Fibroblast of pulmonary artery (primary cell): ENCODE data around the gene FHIT.

ENCODE experiments used
- DNase-seq: peaks from one replicate; pipeline ENCODE4 v3.0.0-alpha.2; 2010; ENCODE audit warnings: low read depth
- H3K4me3 ChIP-seq: replicated peaks from 2 replicates; pipeline ENCODE4 v1.5.1; 2011; ENCODE audit warnings: low read depth, mild to moderate bottlenecking, control low read depth, low read length, moderate library complexity
- TF ChIP-seq, protein P1 (sequence below): IDR thresholded peaks from 2 replicates; pipeline ENCODE4 v1.5.1; 2011; ENCODE audit warnings: mild to moderate bottlenecking, control low read depth, low read length, inconsistent platforms; ENCODE audit errors: missing control alignments

Gene FHIT

GRCh38 chr3:61283876-61284275 is 32.6 kb upstream of the FHIT start:
- TF ChIP-seq, protein P1, sequence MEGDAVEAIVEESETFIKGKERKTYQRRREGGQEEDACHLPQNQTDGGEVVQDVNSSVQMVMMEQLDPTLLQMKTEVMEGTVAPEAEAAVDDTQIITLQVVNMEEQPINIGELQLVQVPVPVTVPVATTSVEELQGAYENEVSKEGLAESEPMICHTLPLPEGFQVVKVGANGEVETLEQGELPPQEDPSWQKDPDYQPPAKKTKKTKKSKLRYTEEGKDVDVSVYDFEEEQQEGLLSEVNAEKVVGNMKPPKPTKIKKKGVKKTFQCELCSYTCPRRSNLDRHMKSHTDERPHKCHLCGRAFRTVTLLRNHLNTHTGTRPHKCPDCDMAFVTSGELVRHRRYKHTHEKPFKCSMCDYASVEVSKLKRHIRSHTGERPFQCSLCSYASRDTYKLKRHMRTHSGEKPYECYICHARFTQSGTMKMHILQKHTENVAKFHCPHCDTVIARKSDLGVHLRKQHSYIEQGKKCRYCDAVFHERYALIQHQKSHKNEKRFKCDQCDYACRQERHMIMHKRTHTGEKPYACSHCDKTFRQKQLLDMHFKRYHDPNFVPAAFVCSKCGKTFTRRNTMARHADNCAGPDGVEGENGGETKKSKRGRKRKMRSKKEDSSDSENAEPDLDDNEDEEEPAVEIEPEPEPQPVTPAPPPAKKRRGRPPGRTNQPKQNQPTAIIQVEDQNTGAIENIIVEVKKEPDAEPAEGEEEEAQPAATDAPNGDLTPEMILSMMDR, result no peak
- no peak for DNase-seq
- no peak overlapping the region for H3K4me3 ChIP-seq

DNA sequence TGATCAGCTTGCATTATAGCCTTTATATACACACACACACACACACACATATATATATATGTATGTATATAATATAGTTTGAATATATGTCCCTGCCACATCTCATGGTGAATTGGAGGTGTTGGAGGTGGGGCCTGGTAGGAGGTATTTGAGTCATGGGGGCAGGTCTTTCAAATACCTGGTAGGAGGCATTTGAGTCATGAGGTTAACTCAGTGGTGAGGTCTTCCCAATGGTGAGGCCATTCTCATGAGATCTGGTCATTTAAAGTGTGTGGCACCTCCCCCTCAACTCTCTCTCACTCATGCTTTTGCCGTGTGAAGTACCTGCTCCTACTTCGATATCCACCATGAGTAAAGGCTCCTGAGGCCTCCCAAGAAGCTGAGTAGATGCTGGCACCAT is 27.5 kb upstream of the FHIT start:
- TF ChIP-seq, protein P1, result no peak
- H3K4me3 ChIP-seq, result no peak overlapping the region
- no peak for DNase-seq

GRCh38 chr3:61277411-61277810 is 26.2 kb upstream of the FHIT start:
- no peak for DNase-seq
- no peak overlapping the region for H3K4me3 ChIP-seq
- TF ChIP-seq, protein P1, result no peak

GRCh38 chr3:61269435-61269834 is 18.2 kb upstream of the FHIT start:
- TF ChIP-seq, protein P1, result no peak
- H3K4me3 ChIP-seq, result no peak overlapping the region
- DNase-seq, result no peak

GRCh38 chr3:61268644-61269043 is 17.4 kb upstream of the FHIT start:
- TF ChIP-seq, protein P1, result no peak
- H3K4me3 ChIP-seq, result no peak overlapping the region
- DNase-seq, result no peak

DNA sequence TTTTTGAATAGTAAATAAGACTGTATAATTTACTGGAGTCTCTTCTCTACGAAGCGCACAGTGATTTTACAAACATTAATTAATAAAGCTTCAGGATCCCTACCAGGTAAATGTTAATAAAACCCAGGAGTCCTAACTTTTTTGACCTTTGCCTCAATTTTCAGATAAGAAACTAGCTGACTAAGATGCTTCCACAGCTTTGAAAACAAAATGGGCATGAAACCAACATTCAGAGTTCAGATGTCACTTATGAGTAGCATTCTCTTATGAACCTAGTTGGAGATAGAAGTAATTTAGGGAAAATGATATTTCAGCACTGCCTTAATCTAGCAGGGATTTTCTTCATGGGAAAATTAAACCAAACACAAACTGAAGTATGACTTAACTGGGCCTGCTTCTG is 13.0 kb upstream of the FHIT start:
- no peak overlapping the region for H3K4me3 ChIP-seq
- no peak for DNase-seq
- TF ChIP-seq, protein P1, result no peak

GRCh38 chr3:61257148-61257547 is 5.9 kb upstream of the FHIT start:
- H3K4me3 ChIP-seq, result no peak overlapping the region
- DNase-seq, result no peak
- TF ChIP-seq, protein P1, result no peak
